HG02759 (cell line): ENCODE data around the gene SAMD4A.

Experiments used
- ATAC-seq: cut with Tn5 transposase; IDR thresholded peaks from one replicate; pipeline ENCODE4 v1.9.1; 2021; ENCODE audit warnings: mild to moderate bottlenecking, moderate library complexity; ENCODE audit not compliant: unreplicated experiment

SAMD4A gene, protein sequence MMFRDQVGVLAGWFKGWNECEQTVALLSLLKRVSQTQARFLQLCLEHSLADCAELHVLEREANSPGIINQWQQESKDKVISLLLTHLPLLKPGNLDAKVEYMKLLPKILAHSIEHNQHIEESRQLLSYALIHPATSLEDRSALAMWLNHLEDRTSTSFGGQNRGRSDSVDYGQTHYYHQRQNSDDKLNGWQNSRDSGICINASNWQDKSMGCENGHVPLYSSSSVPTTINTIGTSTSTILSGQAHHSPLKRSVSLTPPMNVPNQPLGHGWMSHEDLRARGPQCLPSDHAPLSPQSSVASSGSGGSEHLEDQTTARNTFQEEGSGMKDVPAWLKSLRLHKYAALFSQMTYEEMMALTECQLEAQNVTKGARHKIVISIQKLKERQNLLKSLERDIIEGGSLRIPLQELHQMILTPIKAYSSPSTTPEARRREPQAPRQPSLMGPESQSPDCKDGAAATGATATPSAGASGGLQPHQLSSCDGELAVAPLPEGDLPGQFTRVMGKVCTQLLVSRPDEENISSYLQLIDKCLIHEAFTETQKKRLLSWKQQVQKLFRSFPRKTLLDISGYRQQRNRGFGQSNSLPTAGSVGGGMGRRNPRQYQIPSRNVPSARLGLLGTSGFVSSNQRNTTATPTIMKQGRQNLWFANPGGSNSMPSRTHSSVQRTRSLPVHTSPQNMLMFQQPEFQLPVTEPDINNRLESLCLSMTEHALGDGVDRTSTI

GRCh38 chr14:54566410-54567223 lies at the start of gene SAMD4A:
SAMD4A (plus strand) TSS chr14:54567128; CDS start chr14:54567917, 789 bp downstream.
- ATAC-seq, result peak; percentile 43

- ATAC-seq, result no peak
Measured at GRCh38 chr14:54524410-54524809, 42.5 kb upstream of the SAMD4A start.

DNA sequence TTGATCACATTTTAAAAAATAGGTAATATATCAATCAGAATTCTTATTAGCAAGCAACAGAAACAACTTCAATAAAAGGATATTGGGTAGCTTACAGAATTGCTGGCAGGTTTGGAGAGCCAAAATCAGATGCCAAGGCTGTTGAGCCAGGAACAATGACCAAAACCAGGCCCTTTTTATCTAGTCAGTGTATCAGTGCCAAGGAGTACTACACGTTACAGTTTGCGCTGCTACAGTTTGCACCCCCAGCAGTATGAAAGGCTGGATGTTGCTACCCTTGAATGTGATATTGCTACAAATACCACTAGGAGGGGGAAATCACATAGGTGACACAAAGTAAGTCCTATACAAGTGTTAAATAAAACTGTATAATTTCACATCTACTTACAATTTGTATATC lies 38.0 kb upstream of the SAMD4A start:
- no peak for ATAC-seq

- ATAC-seq, result no peak
Measured at GRCh38 chr14:54529811-54530210, 37.1 kb upstream of the SAMD4A start.

DNA sequence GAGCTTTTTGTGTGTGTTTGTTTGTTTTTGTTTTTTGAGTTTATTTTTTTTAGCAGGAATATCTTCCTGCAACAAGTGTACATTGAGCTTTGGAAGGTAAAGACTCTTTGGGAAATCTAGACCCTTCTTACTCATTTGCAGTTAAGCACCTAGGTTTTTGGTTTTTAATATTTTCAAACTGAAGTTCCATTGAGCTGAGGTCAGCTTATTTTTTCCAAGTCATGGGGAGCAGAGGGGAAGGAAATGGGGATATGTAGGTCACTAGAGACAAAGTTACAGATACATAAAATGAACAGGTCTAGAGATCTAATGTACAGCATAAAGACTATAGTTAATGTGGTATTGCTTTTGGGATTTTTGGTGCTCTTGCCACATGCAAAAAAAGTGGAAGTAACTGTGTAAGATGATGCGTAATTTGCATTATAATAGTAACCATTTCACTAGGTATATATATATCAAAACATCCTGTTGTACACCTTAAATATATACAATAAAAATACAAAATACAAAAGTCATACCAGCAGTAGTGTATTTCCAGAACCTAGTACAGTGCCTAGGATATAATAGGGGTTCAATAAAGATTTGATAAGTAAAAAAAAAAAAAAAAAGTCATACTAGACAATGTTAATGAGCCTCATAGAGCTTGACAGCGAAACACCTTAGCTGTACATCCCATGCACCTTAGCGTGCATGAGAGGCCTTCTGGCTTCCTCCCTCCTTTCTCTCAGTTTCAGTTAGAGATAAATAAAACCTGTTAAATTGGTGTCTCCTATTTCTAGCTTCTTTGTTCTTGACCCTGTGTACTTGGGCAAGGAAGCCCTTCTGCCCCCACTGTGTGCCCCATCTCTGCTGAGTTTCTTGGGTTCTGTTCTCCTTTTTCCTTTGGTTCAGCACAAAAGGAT lies 34.6 kb upstream of the SAMD4A start:
- peak; percentile 92 for ATAC-seq

GRCh38 chr14:54533100-54533499 lies 33.8 kb upstream of the SAMD4A start:
- no peak for ATAC-seq

DNA sequence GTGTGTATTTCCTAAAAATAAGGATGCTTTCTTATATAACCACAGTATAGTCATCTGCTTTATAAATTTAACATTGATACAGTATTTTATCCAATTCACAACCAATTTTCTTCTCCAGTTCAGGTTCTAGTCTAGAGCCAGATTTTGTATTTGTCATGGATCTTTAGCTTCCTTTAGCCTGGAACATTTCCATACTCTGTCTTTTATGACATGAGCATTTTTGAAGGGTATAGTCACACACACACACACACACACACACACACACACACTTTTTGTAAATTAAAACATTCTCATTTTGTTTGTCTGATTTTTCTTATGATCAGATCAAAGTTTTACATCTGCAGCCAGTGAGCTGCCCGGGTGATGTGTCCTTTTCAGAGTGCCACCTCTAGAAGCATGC lies 31.8 kb upstream of the SAMD4A start:
- no peak for ATAC-seq

- ATAC-seq, result no peak
Measured at GRCh38 chr14:54535646-54536045, 31.3 kb upstream of the SAMD4A start.

DNA sequence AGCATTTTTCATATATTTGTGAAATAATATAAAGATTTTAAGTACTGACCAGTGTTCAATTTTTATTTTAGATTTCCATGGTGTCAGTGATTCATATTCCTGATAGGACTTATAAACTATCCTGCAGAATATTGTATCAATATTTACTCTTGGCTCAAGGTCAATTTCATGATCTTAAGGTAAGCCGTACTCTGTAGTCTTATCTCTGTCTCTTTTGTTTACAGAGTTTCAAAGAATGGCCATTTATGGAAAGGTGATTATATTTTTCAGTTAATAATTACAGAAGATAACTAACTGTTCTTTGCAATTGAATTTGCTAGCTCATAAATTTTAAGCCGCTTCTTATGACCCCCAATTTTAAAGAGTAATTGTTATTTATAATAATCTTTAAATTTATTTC lies 29.3 kb upstream of the SAMD4A start:
- ATAC-seq, result no peak

DNA sequence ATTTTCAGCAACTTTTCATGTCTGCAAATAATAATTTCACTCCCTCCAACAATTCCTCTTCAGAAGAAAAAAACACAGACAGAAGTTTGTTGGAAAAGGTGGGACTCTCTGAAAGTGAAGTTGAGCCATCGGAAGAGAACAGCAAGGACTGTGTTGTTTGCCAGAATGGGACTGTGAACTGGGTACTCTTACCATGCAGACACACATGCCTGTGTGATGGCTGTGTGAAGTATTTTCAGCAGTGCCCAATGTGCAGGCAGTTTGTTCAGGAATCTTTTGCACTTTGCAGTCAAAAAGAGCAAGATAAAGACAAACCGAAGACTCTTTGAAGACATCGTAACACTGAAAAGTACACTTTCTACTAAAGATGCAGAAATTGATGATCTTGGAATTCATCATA lies 28.9 kb upstream of the SAMD4A start:
- ATAC-seq, result no peak

DNA sequence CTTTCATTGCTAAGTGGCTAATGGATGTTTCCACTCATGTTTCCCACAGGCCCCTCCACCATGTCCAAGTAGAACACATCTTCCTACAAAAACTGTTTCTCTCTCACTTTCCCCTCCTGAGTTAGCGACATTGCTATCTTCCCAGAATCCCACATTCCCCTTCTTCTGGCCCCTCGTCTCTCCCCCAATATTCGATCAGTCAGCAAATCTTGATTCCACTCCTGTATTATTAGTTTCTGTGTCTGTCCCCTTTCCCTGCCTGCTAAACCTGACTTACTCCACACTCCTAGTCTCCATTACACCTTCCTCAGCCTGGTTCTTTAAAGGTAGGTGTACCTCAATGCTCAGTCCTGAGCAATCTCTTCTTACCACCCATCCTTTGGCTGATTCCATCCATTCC lies 19.3 kb upstream of the SAMD4A start:
- no peak for ATAC-seq

DNA sequence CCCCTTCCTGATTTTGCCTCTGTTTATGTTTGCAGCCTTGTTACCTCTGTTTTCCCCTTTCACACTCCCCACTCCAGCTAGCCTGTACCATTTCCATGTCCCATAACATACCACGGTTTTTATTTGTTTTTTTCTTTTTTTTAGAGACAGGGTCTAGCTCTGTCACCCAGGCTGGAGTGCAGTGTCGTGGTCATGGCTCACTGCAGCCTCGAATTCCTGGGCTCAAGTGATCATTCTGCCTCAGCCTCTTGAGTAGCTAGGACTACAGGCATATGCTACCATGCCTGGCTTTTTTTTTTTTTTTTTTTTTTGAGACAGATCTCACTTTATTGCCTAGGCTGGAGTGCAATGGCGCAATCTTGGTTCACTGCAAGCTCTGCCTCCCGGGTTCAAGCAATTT lies 18.4 kb upstream of the SAMD4A start:
- ATAC-seq, result no peak

GRCh38 chr14:54549862-54550261 lies 17.1 kb upstream of the SAMD4A start:
- ATAC-seq, result no peak

- ATAC-seq, result no peak
Measured at GRCh38 chr14:54550514-54550913, 16.4 kb upstream of the SAMD4A start.

DNA sequence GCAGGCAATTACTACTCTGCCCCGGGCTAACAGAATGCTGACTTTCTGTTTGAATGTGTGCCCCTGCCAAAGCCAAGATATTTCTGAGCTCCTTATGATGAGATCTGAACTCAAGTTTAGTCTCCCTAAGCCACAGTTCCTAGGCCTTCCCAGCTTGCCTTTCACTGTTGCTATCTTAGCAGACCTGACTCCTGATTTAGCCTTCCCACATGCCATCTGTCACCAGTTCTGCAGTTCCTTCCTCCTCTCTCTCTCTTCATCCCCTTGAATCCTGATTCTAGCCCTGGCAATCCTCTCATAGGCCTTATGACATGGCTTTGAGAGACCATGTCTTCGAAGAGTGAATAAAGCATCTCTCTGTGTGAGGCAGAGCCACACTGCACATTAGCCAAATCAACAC lies 12.5 kb upstream of the SAMD4A start:
- ATAC-seq, result no peak

DNA sequence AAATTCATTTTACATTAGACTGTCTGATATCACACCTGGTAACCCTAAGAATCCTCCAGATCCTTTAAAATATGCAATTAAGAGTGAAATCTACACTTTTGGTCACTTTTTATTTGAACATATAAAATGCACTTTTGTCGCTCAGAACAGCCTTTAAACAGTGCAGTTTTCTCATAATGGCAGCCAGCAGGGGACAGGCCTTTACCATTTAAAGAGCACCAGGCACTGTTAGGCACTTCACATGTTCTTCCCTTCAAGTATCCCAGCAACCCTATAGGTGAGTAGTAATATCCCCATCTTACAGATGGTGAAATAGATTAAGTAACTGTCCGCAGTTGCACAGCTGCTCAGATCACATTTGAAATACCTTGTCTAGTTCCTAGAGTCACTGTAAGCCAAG lies 11.3 kb upstream of the SAMD4A start:
- ATAC-seq, result no peak

DNA sequence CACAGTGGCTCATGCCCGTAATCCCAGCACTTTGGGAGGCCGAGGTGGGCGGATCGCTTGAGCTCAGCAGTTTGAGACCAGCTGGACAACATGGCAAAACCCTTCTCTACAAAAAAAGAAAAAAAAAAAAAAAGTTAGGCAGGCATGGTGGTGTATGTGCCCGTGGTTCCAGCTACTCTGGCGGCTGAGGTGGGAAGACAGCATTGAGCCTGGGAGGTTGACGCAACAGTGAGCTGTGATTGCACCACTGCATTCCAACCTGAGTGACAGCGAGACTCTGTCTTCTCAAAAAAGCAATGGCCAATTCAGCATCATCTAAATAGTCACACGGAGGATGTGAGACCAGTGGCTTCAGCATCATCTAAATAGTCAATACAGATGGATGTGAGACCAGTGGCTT lies 10.4 kb upstream of the SAMD4A start:
- ATAC-seq, result no peak

DNA sequence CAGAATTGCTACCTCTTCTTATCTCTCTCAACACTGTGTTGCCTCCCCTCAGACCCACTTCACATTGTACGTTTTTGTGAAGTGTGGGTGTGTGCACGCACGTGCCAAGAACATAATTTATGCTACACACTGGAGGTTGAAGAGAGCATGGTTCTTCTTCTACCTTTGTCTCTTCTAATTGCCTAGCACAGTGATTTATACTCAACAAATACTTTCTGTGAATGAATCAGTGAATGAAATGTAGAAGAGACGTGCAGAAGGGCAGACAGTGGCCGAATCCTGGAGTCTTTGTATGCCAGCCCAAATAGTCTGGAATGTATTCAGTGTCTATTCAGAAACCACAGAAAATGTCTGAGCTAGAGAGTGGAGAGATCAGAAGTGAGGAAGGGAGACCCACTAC lies 4.6 kb upstream of the SAMD4A start:
- no peak for ATAC-seq

DNA sequence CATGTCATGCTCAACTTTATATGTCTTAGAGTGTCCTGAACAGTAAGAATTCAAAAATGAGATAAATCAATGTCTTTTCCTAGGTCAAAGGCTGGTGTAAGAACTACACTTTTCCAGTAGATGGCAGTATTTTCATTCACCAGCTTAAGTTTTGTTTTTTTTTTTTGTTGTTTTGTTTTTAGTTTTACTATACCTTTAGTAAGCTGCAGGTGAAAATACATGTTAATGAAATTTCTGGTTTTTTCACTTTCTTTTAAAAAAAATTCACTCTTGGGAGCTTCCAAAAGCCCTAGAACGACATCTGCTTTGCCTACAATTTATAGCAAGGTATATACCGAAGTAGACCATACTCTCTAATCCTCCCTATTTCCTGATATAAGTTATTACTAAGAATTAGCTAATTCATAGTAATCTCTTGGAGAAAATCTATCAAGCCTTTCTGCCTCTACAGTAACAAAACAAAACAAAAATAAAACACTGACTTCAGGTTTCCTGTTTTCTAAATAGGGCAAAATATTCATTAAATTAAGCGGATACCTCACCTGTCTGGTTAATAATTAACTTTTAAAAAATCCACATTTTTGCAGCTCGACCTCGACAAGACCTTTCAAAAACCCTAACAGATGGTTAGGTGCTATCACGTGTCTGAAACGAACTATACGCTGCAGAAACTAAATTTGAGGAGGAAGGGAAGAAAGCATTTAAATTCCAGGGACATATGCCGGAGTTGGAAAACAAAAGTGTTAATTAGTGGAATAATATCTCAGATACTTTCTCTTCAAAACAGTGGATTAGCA lies 2.7 kb upstream of the SAMD4A start:
- no peak for ATAC-seq
